ENCODE measurements around the gene RNU6-9.

DNA sequence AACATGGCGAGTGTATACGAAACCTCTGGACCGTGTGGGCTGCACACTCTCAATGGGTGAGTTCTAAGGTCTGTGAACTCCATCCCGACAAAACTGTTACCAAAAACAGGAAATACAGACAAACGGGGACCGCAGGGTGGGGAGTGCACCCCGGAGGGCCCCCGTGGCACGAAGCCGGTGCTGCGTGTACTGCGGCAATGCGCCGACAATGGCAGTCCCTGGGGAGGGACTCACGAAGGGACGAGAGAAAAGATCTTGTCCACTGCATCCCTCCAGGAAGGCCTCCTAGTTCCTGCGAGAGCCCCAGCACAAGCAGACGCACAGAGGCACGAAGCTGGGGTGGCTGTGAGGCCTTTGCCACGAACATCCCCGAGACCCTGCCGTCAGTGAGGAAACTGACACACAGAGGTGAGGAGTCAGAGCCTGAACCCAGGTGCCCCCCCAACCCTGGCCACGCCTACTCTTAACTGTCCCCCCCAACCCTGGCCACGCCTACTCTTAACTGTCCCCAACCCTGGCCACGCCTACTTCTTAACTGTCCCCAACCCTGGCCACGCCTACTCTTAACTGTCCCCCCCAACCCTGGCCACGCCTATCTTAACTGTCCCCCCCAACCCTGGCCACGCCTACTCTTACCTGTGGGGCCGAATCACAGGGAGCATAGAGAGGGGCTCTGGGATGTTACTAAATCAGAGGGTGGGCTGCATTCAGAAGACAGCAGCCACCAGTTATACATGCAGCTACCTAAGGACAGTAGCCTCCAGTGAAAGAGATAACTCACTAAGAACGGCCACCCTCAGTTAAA lies 4.5 kb upstream of the RNU6-9 start:
- TF ChIP-seq CTCF (IDR thresholded peaks at IDR 0.05) = no peak
- TF ChIP-seq POLR2A (IDR thresholded peaks at IDR 0.05) = no peak
- no peak for TF ChIP-seq EP300 (IDR thresholded peaks at IDR 0.05)

All from gastroesophageal sphincter (tissue), 3 donors.